Measurements from ENCODE around the gene DRAM1. TPM values are rescaled to one million over a fixed set of nuclear protein-coding genes. Genes with fewer than 3 reads are reported as not detected.

Gene DRAM1
- polyA plus RNA-seq, 1 of the 3 experiments (the other 2 are of a cell fraction), result 37.4 TPM

- no peak overlapping the region for H3K4me3 ChIP-seq (ENCODE audit: low read depth in 2 of 2, low read length in 1 of 2)
- no peaks in the 10 kb centered on the region for H3K79me2 ChIP-seq (ENCODE audit: insufficient read depth)
- CTCF ChIA-PET, result interaction anchor here (1.1 to 1.8 kb wide), 3 partner anchors 9 to 535 kb away, joined by 3 to 7 read pairs (median 3); no protein-coding TSS in a partner anchor
- H3K27ac ChIP-seq (ENCODE audit: low read depth in 2 of 2, low read length in 1 of 2), result no peak overlapping the region
- H3K9me3 ChIP-seq, result no peaks in the 10 kb centered on the region
- no peaks in the 10 kb centered on the region for H4K20me1 ChIP-seq (ENCODE audit: insufficient read depth)
- TF ChIP-seq TAF1 (IDR thresholded peaks at IDR 0.05; ENCODE audit: borderline replicate concordance, low read depth, low read length) (no peak), MAX (IDR thresholded peaks at IDR 0.05; ENCODE audit: low read depth) (no peak), SIN3A (IDR thresholded peaks at IDR 0.05; ENCODE audit: borderline replicate concordance, low read depth, low read length) (no peak), MXI1 (IDR thresholded peaks at IDR 0.05; ENCODE audit: low read depth, low read length) (no peak), FOXM1 (IDR thresholded peaks at IDR 0.05; ENCODE audit: low read depth) (no peak), POLR2AphosphoS5 (IDR thresholded peaks at IDR 0.05; ENCODE audit: low read depth, low read length) (no peak), ZBTB33 (IDR thresholded peaks at IDR 0.05; ENCODE audit: borderline replicate concordance, low read depth) (no peak), RXRA (IDR thresholded peaks at IDR 0.05; ENCODE audit: borderline replicate concordance, low read depth) (no peak), MEF2A (IDR thresholded peaks at IDR 0.05; ENCODE audit: borderline replicate concordance, low read depth) (no peak), USF1 (IDR thresholded peaks at IDR 0.05; ENCODE audit: borderline replicate concordance, low read depth) (no peak), RFX5 (IDR thresholded peaks at IDR 0.05; ENCODE audit: low read length) (no peak), RCOR1 (IDR thresholded peaks at IDR 0.05; ENCODE audit: low read length) (no peak), USF2 (IDR thresholded peaks at IDR 0.05; ENCODE audit: borderline replicate concordance, low read depth, low read length) (no peak)
- no peaks in the 10 kb centered on the region for H3K9me2 ChIP-seq
- peaks cover 3% of the 10 kb centered on the region for H3F3A ChIP-seq (replicated peaks; ENCODE audit: insufficient read depth)
- no peak overlapping the region for H3K9ac ChIP-seq
- H3K4me2 ChIP-seq, result no peak overlapping the region
- H3K4me1 ChIP-seq (ENCODE audit: control insufficient read depth in 1 of 2, insufficient read depth in 2 of 2, low read depth in 1 of 2, low read length in 1 of 2), result no peaks in the 10 kb centered on the region; a peak in 1 of 4 replicates
- POLR2A ChIA-PET, result no interaction called here
- H3K36me3 ChIP-seq (replicated peaks in 1 of 2; ENCODE audit: control insufficient read depth in 1 of 2, insufficient read depth in 2 of 2, low read length in 1 of 2), result no peaks in the 10 kb centered on the region
- WGBS (ENCODE audit: low lambda C conversion rate), result 54% methylated on average over 4 of the region's 4 CpGs
- H2AFZ ChIP-seq (ENCODE audit: low read depth), result no peak overlapping the region
- no peak for DNase-seq
- no peaks in the 10 kb centered on the region for H3K27me3 ChIP-seq (ENCODE audit: insufficient read depth)
These were observed 50.6 kb downstream of the DRAM1 start for GRCh38 chr12:101927999-101928398.

GRCh38 chr12:101928556-101928955 is 51.2 kb downstream of the DRAM1 start:
- H2AFZ ChIP-seq (ENCODE audit: low read depth), result no peak overlapping the region
- no peaks in the 10 kb centered on the region for H3K36me3 ChIP-seq (replicated peaks in 1 of 2; ENCODE audit: control insufficient read depth in 1 of 2, insufficient read depth in 2 of 2, low read length in 1 of 2)
- no peaks in the 10 kb centered on the region for H3K9me3 ChIP-seq
- no peaks in the 10 kb centered on the region for H4K20me1 ChIP-seq (ENCODE audit: insufficient read depth)
- H3K9me2 ChIP-seq, result no peaks in the 10 kb centered on the region
- no peak overlapping the region for H3K4me2 ChIP-seq
- WGBS (ENCODE audit: low lambda C conversion rate), result 63% methylated on average over 5 of the region's 5 CpGs
- no peaks in the 10 kb centered on the region for H3K79me2 ChIP-seq (ENCODE audit: insufficient read depth)
- H3K4me1 ChIP-seq (ENCODE audit: control insufficient read depth in 1 of 2, insufficient read depth in 2 of 2, low read depth in 1 of 2, low read length in 1 of 2), result no peaks in the 10 kb centered on the region; a peak in 1 of 4 replicates
- H3K27ac ChIP-seq (ENCODE audit: low read depth in 2 of 2, low read length in 1 of 2), result no peak overlapping the region
- H3K27me3 ChIP-seq (ENCODE audit: insufficient read depth), result no peaks in the 10 kb centered on the region
- peaks cover 3% of the 10 kb centered on the region for H3F3A ChIP-seq (replicated peaks; ENCODE audit: insufficient read depth)
- ChIA-PET POLR2A (no interaction called here), CTCF (interaction anchor here (1.1 to 1.8 kb wide), 3 partner anchors 10 to 534 kb away, joined by 3 to 7 read pairs (median 3); no protein-coding TSS in a partner anchor)
- no peak overlapping the region for H3K9ac ChIP-seq
- no peak for DNase-seq
- no peak overlapping the region for H3K4me3 ChIP-seq (ENCODE audit: low read depth in 2 of 2, low read length in 1 of 2)
- no peak for TF ChIP-seq SMC3 (IDR thresholded peaks at IDR 0.05; ENCODE audit: low read depth, low read length)

All from SK-N-SH (cell line).